Stimulated activated CD8-positive, alpha-beta memory T cell treated with anti-CD3 and anti-CD28 coated beads, Interleukin-15, amount 100 ng/mL, for 4 hours (primary cell): Measurements from ENCODE around the gene CCNL1.
"Not testable (repeated sequence)": the region's sequence is repeated elsewhere in the genome, so short reads cannot be mapped to it uniquely, and the experiment has no call there.

Experiments
- DNase-seq, 2 donors: peaks; one replicate each; pipeline ENCODE4 v3.0.0-alpha.2; 2020; ENCODE audit warnings: low read depth in 2 of 2

The CCNL1 gene

GRCh38 chr3:157170861-157171260, 10.9 kb upstream of the CCNL1 start:
- DNase-seq = no peak

GRCh38 chr3:157167371-157168042, 7.6 kb upstream of the CCNL1 start:
- no peak for DNase-seq

GRCh38 chr3:157166561-157166960, 6.6 kb upstream of the CCNL1 start:
- DNase-seq = no peak

GRCh38 chr3:157166115-157166514, 6.2 kb upstream of the CCNL1 start:
- no peak for DNase-seq

GRCh38 chr3:157163217-157163953, 3.4 kb upstream of the CCNL1 start:
- no peak for DNase-seq

- not testable (repeated sequence) for DNase-seq
Observed at GRCh38 chr3:157162620-157163019, 2.7 kb upstream of the CCNL1 start.

GRCh38 chr3:157160658-157161424, 894 bp upstream of the CCNL1 start:
- peak; percentile 36 to 37 for DNase-seq

- DNase-seq = peak; percentile 58 to 59
Observed at GRCh38 chr3:157159037-157159761, 748 bp downstream of the CCNL1 start.

GRCh38 chr3:157157836-157158235, 2.1 kb downstream of the CCNL1 start:
- DNase-seq = no peak

- DNase-seq = no peak
Observed at GRCh38 chr3:157156837-157157635, 2.9 kb downstream of the CCNL1 start.

GRCh38 chr3:157155591-157155990, 4.4 kb downstream of the CCNL1 start:
- no peak for DNase-seq

- no peak for DNase-seq
Observed at GRCh38 chr3:157154563-157155330, 5.2 kb downstream of the CCNL1 start.

- no peak for DNase-seq
Observed at GRCh38 chr3:157152930-157153329, 7.0 kb downstream of the CCNL1 start.

GRCh38 chr3:157152438-157152837, 7.5 kb downstream of the CCNL1 start:
- DNase-seq = no peak

- DNase-seq = no peak
Observed at GRCh38 chr3:157151627-157152026, 8.3 kb downstream of the CCNL1 start.

- no peak for DNase-seq
Observed at GRCh38 chr3:157151151-157151550, 8.8 kb downstream of the CCNL1 start.

GRCh38 chr3:157149136-157149696, 10.7 kb downstream of the CCNL1 start:
- no peak for DNase-seq

GRCh38 chr3:157148196-157148889, 11.6 kb downstream of the CCNL1 start:
- no peak for DNase-seq

GRCh38 chr3:157147099-157147803, 12.7 kb downstream of the CCNL1 start:
- DNase-seq = no peak
